Gastrocnemius medialis (tissue), 4 donors: ENCODE data around the gene SFXN3. TPM values are rescaled to one million over a fixed set of nuclear protein-coding genes. Genes with fewer than 3 reads are reported as not detected.

Source experiments
- ATAC-seq, 2 donors: fragments of 150-250 bp; one replicate each; pipeline ENCODE4 v1.9.1; 2016
- DNase-seq, 2 donors: peaks; one replicate each; pipeline ENCODE4 v3.0.0-alpha.2; 2019
- H3K27ac ChIP-seq, 4 donors: fragments of 200-600 bp; sonication (generic); 1 replicate in 1 of 4; 2 replicates in 3 of 4; pipeline ENCODE4 v1.5.1; 2016 to 2018; ENCODE audit warnings: mild to moderate bottlenecking in 2 of 4, moderate library complexity in 1 of 4
- H3K27me3 ChIP-seq, 3 donors: fragments of 200-600 bp; sonication (generic) in 2 of 3; 1 replicate in 1 of 3; 2 replicates in 2 of 3; pipeline versions ENCODE4 v1.5.1 to v1.6.0; 2016 to 2019; ENCODE audit warnings: mild to moderate bottlenecking in 1 of 3, moderate library complexity in 1 of 3
- H3K36me3 ChIP-seq, 2 donors: fragments of 200-600 bp; sonication (generic) in 1 of 2; one replicate each; pipeline ENCODE4 v1.5.1; 2017 to 2018
- H3K4me1 ChIP-seq, 2 donors: fragments of 200-600 bp; sonication (generic) in 1 of 2; one replicate each; pipeline ENCODE4 v1.5.1; 2016 to 2017; ENCODE audit warnings: mild to moderate bottlenecking in 2 of 2
- H3K4me3 ChIP-seq, 4 donors: fragments of 200-600 bp; sonication (generic) in 3 of 4; 1 replicate in 1 of 4; 2 replicates in 3 of 4; pipeline ENCODE4 v1.5.1; 2016 to 2019; ENCODE audit warnings: mild to moderate bottlenecking in 2 of 4
- H3K9me3 ChIP-seq, 3 donors: fragments of 200-600 bp; sonication (generic) in 2 of 3; 1 replicate in 1 of 3; 2 replicates in 2 of 3; pipeline ENCODE4 v1.5.1; 2016 to 2019
- POLR2A ChIP-seq, 2 donors: fragments of 450-650 bp; IDR thresholded peaks; one replicate each; pipeline ENCODE4 v1.6.1; 2017; ENCODE audit warnings: antibody characterized with exemption in 2 of 2, mild to moderate bottlenecking in 2 of 2, moderate library complexity in 2 of 2
- in situ Hi-C, 4 donors: fragments of 200-750 bp; cut with MboI; loops; one replicate each; pipeline versions ENCODE4 v1.15.0 to v1.8.0; 2017; ENCODE audit warnings: low sequenced_read_pairs in 4 of 4
- intact Hi-C: fragments of 100-400 bp; cut with DNase I; formaldehyde crosslinking; loops from one replicate; pipeline ENCODE4 v1.15.1; 2023; ENCODE audit warnings: low total_unique reads
- total RNA-seq, 4 donors: library from RNA; depleted of rRNA; stranded (reverse); fragments of >200 nt; gene quantifications; one replicate each; pipeline versions ENCODE4 v1.1.0 to v1.2.3, GENCODE V29; 2016
- TF ChIP-seq, protein P1 (sequence below), 5 experiments: fragments of 450-650 bp in 3 of 5; fragments of 200-600 bp in 2 of 5; sonication (generic) in 2 of 5; IDR thresholded peaks in 4 of 5; conservative IDR thresholded peaks in 1 of 5; 1 replicate in 4 of 5; 2 replicates in 1 of 5; pipeline ENCODE4 v1.5.1; 2016 to 2019; ENCODE audit warnings: antibody characterized with exemption in 5 of 5, mild to moderate bottlenecking in 3 of 5, moderate library complexity in 3 of 5

The SFXN3 gene
- total RNA-seq, 4 donors from 2014 or later, result 4.2 to 9.5 (median 7.0) TPM

DNA sequence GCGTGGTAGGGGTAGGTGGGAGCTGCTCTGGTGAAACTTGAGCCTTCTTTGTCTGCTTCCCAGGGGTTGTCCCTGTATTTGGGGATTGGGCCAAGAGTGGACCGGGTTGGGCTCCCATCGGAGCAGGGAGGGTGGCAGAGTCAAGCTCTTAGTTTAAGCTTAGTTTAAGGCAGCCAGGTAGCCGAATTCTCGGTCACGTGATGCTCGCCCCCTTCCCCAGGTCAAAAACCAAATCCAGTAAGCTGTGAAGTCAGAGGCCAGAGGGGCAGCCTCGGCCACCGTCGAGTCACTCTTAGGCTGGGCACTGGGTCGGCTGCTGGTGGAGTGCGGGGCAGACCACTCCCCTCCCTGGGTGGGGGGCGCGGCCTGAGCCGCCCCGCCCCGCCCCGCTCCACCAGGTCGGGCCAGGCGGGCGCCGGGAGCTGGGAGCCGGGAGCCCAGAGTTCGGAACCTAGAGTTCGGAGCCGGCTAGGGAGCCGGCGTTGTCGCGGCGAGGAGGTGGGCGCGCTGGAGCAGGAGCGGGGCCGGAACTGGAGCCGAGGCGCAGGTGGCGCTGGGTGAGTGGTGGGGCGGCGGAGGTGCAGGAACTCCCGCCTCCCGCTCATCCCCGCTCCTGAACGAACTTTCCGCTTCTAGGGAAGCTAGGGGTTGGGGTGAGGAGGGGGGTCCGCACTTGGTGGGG, 34.2 kb upstream of the SFXN3 start:
- no peak for ATAC-seq
- TF ChIP-seq, protein P1, sequence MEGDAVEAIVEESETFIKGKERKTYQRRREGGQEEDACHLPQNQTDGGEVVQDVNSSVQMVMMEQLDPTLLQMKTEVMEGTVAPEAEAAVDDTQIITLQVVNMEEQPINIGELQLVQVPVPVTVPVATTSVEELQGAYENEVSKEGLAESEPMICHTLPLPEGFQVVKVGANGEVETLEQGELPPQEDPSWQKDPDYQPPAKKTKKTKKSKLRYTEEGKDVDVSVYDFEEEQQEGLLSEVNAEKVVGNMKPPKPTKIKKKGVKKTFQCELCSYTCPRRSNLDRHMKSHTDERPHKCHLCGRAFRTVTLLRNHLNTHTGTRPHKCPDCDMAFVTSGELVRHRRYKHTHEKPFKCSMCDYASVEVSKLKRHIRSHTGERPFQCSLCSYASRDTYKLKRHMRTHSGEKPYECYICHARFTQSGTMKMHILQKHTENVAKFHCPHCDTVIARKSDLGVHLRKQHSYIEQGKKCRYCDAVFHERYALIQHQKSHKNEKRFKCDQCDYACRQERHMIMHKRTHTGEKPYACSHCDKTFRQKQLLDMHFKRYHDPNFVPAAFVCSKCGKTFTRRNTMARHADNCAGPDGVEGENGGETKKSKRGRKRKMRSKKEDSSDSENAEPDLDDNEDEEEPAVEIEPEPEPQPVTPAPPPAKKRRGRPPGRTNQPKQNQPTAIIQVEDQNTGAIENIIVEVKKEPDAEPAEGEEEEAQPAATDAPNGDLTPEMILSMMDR (IDR thresholded peaks at IDR 0.05 in 4 of 5, conservative IDR thresholded peaks at IDR 0.05 in 1 of 5), result no peak
- no peak for TF ChIP-seq POLR2A (IDR thresholded peaks at IDR 0.05)
- Histone ChIP-seq H3K4me3 (peak overlapping the region; percentile 65 to 97 (median 86)), H3K9me3 (no peaks in the 10 kb centered on the region), H3K36me3 (peaks cover 0 to 14% of the 10 kb centered on the region in 2 donors), H3K27me3 (no peaks in the 10 kb centered on the region), H3K4me1 (peaks cover 19 to 34% of the 10 kb centered on the region in 2 donors), H3K27ac (peak overlapping the region; percentile 95 to 100 (median 98))
- DNase-seq, result no peak
- in situ Hi-C loops, result no loop called here
- intact Hi-C loops, result no loop called here

DNA sequence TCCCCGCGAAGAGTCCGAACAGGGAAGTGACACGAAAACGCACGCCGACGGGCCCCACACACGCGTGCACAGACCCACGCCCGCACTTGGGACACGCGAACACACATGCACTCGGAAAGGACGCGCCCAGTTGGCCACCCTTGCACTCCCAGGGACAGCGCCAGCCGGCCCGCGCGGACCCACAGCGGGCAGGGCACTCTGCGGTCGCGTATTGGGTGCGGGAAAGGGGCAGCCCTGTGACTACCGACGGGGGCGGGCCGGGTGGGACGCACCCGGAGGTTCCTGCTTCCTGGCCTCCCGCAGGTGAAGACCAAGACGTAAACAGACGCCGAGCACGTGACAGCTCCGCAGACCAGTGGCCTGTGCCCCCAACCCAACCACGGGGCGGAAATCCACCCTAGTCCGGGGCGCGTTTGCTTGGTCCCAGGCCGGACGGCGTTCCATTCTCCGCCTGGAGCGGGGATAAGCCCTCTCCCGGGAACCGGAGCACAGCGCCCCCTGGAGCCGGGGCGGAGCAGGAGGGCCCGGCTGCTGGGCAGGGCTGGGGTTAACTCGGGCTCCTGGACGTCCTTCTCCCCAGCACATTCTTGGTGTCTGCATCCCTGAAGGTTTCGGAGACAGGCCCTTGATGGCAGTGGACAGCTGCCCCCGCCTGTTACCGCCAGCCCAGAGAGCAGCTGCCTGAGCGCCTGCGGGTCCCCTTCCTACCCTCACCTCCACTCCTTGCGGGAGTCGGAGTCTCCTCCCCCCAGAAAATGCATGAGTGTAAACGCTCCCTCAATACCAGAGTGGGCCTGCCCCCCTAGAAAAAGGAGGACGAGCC, 33.5 kb upstream of the SFXN3 start:
- peak in 1 of 2 donors; percentile 47 for TF ChIP-seq POLR2A (IDR thresholded peaks at IDR 0.05)
- TF ChIP-seq, protein P1 (IDR thresholded peaks at IDR 0.05 in 4 of 5, conservative IDR thresholded peaks at IDR 0.05 in 1 of 5), result peak; percentile 87 to 97 (median 95)
- DNase-seq (peak; percentile 71 to 86), ATAC-seq (peak; percentile 40 to 53)
- Histone ChIP-seq H3K36me3 (peaks cover 0 to 14% of the 10 kb centered on the region in 2 donors), H3K4me1 (peaks cover 27 to 41% of the 10 kb centered on the region in 2 donors), H3K27me3 (no peaks in the 10 kb centered on the region), H3K9me3 (no peaks in the 10 kb centered on the region), H3K4me3 (peak overlapping the region; percentile 65 to 97 (median 86)), H3K27ac (peak overlapping the region; percentile 95 to 100 (median 98))
- in situ Hi-C loops, result no loop called here
- intact Hi-C loops, result loop anchor here (1.0 to 2.0 kb wide), 3 partner anchors 16 to 85 kb away; partner anchors contain the start of genes KAZALD1 and SLF2

DNA sequence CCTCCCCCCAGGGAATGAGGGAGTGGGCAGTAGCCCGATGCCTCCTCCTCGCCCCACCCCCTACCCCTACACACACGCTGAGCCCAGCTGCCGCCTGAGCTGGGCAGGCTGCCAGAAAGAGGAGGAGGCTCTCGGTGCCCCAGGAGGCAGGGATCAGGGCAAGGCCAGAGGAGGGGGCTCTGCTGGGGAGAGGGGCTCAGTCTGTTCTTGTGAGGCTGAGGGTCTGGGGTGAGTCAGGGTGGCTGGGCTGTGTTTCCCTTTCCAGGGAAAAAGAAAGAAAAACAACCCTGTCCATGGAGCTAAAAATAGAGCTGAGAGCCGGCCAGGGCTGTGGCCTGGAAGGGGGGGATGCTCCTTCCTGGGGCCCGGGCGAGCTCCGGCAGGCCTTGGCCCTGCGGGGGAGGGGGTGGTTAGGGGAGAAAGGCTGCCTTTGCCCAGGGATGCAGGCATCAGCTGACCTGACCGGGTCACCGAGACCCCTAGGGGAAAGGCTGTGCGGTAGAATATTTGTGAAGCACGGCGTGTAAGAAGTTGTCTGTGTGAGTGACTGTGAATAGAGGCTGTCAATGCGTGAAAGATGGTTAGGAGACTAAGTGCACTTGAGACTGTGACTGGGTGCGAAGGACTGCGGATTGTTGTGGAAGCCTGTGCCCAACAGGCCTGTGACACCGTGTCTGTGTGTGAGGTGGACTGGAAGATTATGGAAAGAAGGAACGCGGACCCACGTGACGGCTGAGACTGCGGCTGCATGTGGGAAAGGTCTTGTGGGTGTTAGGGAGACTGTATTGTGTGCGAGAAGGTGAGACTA, 32.6 kb upstream of the SFXN3 start:
- TF ChIP-seq, protein P1 (IDR thresholded peaks at IDR 0.05 in 4 of 5, conservative IDR thresholded peaks at IDR 0.05 in 1 of 5), result no peak
- TF ChIP-seq POLR2A (IDR thresholded peaks at IDR 0.05), result no peak
- intact Hi-C loops (loop anchor here (1.0 to 2.0 kb wide), 3 partner anchors 15 to 86 kb away; partner anchors contain the start of genes KAZALD1 and SLF2), in situ Hi-C loops (no loop called here)
- H3K4me3 ChIP-seq, result peak overlapping the region; percentile 65 to 97 (median 86)
- peaks cover 28 to 43% of the 10 kb centered on the region in 2 donors for H3K4me1 ChIP-seq
- no peaks in the 10 kb centered on the region for H3K27me3 ChIP-seq
- H3K9me3 ChIP-seq, result no peaks in the 10 kb centered on the region
- peak overlapping the region; percentile 95 to 100 (median 98) for H3K27ac ChIP-seq
- ATAC-seq, result peak; percentile 49 to 55
- DNase-seq, result peak; percentile 78 to 87
- peaks cover 0 to 9% of the 10 kb centered on the region in 2 donors for H3K36me3 ChIP-seq

DNA sequence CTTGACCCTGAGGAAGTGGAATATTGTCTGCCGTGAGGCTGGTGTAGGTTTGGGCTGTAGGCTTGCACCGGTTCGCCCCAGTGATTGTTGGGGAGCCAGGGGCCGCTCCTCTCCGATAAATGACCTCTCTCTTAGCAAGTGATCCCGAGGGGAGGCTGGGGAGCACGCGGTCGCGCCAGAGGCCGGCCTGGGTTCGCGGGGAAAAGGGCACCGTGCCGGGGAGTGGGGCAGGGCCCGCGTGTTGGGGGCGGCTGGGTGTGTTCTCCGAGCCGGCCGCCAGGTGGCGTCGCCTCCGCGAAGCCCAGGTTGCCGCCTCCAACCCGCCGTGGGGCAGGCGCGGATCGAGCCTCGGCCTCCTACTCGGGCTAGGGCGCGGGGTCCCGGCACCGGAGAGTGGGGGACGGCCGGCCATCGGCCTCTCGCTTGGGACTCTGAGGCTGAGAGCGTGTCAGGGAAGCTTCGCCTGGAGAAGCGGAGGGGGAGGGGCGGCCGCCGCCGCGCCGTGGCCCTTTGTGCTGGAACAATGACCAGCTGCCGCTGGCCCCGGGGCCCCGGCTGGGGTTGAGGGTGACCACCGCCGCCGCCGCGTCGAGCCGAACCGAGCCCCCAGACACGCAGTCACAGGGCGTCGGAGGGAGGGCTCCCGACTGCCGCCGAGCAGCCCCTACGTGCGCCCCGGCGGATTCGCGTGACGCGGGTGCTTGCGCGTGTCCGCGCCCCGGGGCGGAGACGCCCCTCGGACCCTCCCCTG, 31.9 kb upstream of the SFXN3 start:
- ATAC-seq, result peak; percentile 58 to 59
- DNase-seq, result peak; percentile 61 to 78
- Histone ChIP-seq H3K27ac (peak overlapping the region; percentile 95 to 100 (median 98)), H3K27me3 (no peaks in the 10 kb centered on the region), H3K4me1 (peaks cover 31 to 49% of the 10 kb centered on the region in 2 donors), H3K9me3 (no peaks in the 10 kb centered on the region), H3K36me3 (peaks cover 0 to 8% of the 10 kb centered on the region in 2 donors), H3K4me3 (peak overlapping the region; percentile 65 to 97 (median 86))
- in situ Hi-C loops, result no loop called here
- TF ChIP-seq, protein P1 (IDR thresholded peaks at IDR 0.05 in 4 of 5, conservative IDR thresholded peaks at IDR 0.05 in 1 of 5), result peak; percentile 90 to 100 (median 99)
- peak; percentile 92 to 95 for TF ChIP-seq POLR2A (IDR thresholded peaks at IDR 0.05)
- intact Hi-C loops, result loop anchor here (1.0 to 2.0 kb wide), 3 partner anchors 14 to 86 kb away; partner anchors contain the start of genes KAZALD1 and SLF2
